GM19023 (cell line): Measurements from ENCODE around the gene INO80.

Source experiments
- ATAC-seq: cut with Tn5 transposase; IDR thresholded peaks from one replicate; pipeline ENCODE4 v1.9.1; 2021; ENCODE audit warnings: mild to moderate bottlenecking, moderate library complexity; ENCODE audit not compliant: unreplicated experiment

The INO80 gene

DNA sequence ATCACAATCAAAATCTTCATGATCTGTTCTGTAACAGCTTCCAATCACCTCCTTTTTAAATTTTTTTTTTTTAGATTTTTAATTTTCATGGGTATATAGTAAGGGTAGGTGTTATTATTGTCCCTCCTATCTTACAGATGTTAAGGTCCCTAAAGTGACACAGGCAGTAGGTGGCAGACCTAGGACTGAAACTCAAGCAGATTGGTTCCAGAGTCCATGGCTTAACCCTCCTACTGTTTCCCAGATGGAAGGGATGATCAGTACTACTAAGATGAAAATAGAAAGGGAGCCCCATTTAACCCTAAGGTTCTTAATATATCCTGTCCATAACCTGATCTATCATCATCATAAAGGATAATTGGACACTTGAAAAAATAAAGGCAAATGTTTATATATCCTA lies 105.7 kb downstream of the INO80 start:
- no peak for ATAC-seq

- ATAC-seq: no peak
These were observed 109.6 kb downstream of the INO80 start for GRCh38 chr15:41006479-41006878.

DNA sequence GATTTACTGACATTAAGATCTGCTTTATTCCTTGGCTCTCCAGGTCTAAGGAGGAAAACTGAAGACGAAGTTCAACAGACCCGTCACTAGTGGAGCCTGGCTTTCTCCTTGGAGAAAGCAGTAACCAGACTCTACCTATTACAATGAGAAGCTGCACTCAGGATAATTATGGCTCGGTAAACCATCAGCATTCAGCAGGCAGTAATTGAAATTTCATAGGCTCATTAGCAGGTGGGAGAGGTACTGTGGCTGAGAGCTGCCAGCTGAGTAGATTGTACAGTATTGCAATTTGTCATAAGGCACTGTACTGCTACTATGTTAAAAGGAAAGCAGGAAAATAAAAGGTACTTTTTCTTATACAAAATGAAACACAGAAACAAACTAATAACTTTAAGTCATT lies 111.6 kb downstream of the INO80 start:
- no peak for ATAC-seq

DNA sequence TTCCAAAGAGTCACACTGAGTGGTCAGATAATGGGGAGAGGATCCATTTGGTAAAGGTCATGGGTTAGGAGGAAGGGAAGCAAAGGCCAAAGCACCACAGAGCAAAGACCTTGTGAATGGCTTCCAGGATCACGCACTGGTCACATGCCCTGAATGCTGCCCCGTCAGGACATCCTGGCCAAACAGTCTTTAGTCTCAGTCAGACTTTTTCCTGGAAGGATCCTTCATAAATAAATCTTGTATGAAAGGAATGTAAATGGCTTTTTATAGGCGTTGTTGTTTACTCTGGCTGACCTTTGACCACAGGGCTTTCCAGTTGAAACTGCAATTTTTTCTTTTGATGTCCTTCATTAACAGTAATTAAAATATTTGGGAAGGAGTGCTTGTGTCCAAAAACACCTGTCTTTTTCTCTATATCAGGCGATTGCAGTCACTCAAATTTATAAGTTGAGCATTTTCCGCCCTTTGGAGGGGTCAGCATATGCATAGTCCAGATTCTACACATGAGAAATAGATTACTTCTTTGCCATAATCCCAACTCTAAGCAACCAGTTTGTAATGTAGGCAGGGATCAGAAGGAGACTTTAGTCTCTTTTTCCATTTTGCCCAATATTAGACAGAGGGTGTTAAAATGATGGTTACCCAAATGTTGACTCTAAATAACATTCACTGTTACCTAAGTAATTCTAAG lies 114.4 kb downstream of the INO80 start:
- no peak for ATAC-seq

DNA sequence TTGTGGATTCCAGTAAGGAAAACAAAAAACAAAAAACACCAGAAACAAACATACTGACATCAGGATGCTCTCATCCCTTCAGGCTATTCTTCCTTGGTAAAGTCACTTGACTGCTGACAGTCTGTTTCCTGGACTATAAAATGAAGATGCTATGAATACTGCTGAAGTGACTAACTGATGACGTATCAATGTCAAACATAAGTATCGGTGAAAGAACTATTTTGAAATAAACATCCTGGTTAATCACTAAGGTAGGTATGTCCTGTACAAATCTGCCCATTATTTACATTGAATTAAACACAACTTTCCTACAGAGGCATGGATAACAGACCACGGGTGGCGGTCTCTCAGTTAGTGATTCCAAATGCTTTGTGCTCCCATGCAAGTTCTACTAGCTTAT lies 116.9 kb downstream of the INO80 start:
- no peak for ATAC-seq

- no peak for ATAC-seq
These were observed 120.4 kb downstream of the INO80 start for GRCh38 chr15:40995656-40996055.

DNA sequence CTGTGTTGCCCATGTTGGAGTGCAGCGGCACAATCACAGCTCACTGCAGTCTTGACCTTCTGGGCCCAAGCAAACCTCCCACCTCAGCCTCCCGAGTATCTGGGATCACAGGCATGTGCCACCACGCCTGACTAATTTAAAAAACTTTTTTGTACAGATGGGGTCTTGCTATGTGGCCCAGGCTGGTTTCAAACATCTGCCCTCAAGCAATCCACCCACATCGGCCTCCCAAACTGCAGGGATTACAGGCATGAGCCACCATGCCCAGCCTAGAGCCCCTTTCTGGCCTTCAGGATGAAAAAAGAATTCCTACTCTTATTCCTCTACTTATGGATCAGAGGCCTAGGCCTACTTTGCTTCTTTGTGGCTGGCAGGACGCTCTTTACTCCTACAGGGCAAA lies 123.3 kb downstream of the INO80 start:
- ATAC-seq: no peak

DNA sequence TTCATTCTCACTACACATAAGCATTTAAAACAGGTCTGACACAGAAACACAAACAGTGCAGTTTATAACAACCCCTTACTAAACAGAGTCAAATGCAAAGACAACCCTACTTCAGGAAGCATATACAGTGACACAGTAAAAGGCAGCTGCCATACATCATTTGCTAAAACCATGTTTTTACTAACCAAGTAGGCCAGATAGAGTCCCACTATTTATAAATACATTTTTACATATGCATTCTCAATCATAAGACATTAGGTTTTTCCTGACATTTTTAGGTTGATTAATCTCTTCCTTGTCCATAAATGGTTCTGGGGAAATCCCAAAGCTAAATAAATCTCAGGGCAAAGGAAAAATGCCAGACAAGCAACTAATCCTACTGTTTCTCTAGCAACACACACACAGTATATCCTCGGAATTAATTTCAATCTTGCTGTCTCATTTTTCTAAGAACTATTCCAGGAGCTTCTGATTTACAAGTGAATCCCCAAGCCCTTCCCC lies 123.8 kb downstream of the INO80 start:
- no peak for ATAC-seq

DNA sequence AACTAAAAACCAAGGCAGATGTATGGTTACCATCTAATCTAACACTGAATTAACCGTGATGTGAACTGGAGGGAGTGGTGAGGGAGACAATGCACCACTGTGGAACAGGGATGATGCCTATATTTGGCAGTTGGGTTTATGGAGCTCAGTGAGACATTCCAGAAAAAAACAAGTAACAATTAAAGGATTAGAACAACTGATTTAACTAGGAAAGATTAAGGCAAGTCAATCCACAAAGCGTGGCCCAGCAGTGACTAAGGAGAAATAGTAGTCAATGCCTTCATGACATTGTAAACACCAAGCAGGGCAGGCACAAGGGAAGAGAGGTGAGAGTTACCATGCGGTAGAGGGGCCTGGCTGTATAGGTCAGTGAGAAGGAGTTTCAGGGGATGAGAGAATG lies 124.7 kb downstream of the INO80 start:
- no peak for ATAC-seq

GRCh38 chr15:40990789-40991188 lies 125.3 kb downstream of the INO80 start:
- no peak for ATAC-seq

DNA sequence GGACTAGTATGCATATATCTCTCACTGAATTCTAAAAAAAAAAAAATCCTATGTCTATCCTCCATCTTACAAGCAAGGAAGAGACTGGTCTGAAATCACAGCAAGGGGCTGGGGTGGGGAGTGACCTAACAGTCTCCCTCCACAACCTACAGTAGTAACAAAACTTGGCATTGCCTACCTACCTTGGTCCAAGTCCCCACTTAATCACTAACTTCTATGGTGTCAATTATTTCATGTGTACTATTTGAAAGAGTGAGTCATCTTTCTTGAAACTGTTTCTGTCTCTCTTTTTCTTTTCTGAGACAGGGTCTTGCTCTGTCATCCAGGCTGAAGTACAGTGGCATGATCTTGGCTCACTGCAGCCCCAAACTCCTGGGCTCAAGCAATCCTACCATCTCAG lies 126.0 kb downstream of the INO80 start:
- no peak for ATAC-seq

DNA sequence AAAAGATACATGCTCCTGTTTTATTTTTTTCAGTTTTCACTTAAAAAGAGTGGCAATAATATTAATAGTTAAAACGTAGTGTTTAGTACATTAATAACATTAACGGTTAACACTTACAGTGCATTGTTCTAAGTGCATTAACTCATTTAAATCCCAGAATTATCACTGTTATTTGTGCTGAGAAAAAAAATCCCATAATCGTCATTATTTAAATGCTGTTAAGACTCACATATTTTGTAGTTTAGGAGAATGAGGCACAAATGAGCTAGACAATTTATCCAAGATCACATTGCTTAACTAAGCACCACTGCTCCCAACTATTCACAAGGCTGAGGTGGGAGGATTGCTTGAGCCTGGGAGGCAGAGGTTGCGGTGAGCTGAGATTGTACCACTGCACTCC lies 127.9 kb downstream of the INO80 start:
- no peak for ATAC-seq

GRCh38 chr15:40986820-40987219 lies 129.3 kb downstream of the INO80 start:
- ATAC-seq: no peak

DNA sequence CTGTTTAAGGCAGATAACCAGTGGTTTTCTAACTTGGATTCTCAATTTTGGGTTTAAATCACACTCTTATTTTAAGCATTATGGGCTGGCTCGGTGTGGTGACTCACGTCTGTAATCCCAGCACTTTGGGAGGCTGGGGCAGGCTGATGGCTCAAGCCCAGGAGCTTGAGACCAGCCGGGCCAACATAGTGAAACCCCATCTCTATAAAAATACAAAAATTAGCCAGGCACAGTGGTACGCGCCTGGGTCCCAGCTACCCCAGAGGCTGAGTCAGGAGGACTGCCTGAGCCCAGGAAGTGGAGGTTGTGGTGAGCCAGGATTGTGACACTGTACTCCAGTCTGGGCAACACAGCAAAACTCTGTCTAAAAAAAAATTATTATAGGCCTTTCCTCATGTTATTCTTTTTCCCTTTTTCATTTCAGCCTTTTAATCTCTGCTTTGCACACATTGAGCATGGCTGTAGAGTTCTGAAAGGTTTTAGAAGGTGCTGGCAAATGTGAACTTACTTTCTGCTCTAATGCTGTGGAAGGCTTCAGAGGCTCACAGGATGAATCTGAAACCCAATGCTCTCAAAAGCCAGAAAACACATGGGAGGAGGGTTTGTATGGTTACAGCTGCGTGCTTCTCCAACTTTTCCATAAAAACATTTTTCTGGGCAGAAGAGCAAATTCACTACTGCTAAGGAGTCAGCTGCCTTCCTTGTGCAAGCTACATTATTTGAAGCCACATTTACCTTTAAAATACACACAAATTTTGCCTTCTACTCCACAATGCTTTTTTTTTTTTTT lies 130.3 kb downstream of the INO80 start:
- ATAC-seq: no peak

DNA sequence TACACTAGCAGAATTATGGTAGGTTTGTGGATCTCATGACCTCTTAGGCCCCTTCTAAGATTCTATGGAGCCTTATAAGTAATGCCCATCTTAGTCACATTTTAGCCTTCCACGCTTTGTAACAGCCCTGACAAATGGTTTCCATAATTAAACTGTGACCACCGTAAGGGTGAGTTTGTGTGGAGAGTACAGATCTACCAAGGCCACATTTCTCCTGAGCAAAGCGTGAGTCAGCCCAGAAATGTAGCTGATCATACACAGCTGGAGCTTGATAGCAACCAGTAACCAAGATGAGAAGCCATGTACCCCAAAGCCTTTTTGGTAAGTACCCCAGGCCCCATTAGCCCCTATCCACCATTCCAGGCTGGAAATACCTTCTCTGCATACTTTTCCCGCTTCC lies 131.1 kb downstream of the INO80 start:
- ATAC-seq: no peak

DNA sequence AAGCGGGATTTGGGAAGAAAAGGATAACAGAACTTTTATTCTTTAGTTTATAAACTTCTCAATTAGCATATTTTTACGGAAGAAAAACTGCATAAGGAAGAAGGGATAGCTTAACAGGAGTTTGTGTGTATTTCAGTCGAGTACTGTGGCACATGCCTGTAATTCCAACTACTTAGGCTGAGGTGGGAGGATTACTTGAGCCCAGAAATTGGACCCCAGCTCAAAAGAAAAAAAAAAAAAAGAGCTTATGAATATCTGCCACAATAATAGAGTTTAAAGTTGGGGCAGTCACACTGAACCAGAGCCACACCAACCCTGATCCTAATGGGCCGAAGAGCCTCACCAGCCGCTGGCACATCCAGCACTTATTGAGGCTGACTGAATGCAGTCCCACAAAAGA lies 131.7 kb downstream of the INO80 start:
- no peak for ATAC-seq

DNA sequence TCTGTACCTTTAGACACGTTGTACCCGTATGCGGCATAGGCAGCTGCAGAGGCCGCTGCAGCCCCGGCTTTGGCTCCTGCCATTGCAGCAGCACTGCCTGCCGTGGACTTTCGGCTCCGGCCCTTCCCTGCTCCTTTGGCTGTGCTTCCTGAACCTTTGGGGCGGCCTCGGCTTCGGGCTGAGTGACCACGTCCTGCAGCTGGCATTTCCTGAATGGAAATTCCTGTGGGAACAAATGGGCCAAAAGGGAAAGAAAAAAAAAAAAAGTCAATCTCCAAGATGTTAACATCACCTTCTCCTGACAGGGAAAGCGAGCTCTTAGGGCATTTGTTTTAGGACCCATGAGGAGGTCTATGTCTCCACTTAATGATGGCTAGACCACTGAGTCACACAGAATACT lies 133.2 kb downstream of the INO80 start:
- no peak for ATAC-seq

- ATAC-seq: no peak
These were observed 134.9 kb downstream of the INO80 start for GRCh38 chr15:40981186-40981585.

DNA sequence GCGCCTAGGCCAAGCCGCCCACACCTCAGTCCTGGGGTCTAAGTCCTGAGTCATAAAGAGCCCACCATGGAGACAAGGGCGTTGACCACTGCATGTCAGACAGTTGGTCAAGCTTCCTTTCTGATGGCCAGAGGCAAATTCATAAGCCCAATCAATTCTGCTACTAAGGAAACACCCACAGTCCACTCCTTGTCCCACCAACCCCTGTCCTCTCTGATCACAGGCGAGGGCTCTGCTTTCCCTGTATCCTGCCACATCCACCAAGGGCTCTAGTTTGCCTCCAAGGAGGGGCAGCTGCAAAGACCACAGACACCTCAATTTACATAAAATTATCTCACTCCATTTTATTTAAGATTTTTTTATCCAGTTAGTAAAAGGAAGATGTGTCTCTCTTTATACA lies 137.5 kb downstream of the INO80 start:
- no peak for ATAC-seq

DNA sequence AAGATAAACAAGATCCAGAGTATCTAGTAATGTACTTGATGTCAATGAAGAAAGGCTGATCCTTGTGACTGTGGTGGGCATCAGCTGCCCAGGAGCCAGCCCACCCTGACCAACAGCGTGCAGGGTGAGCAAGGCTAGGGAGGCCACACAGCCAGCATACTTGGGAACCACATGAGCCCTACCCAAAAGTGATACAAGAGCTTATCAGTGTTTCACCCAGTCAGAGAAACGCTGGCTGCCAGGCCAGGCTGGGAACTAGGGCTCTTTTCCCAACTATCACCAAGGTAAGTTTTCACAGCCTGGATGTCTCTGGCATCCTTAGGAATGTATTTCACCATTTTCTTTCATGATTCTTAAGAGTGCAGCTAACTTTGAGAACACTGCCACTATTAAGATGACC lies 137.9 kb downstream of the INO80 start:
- ATAC-seq: no peak

DNA sequence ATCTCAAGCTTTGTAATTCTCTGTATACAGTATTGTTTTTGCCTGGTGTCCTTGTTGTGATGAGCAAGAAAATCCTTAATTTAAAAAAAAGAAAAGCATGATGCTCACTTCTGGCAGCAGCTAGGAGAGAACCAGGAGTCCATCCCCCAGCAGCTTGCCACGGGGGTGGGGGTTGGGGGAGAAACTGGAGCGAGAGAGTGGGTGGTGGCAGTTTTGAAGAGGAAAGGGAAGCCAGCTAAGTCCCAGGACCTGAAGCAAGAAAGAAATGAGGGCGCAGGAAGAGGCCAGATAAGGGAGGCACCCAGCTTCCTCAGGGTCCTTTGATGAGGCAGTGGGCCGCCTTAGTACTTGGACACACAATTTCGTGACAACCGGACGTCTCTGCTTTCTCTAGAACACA lies 139.3 kb downstream of the INO80 start:
- ATAC-seq: no peak

DNA sequence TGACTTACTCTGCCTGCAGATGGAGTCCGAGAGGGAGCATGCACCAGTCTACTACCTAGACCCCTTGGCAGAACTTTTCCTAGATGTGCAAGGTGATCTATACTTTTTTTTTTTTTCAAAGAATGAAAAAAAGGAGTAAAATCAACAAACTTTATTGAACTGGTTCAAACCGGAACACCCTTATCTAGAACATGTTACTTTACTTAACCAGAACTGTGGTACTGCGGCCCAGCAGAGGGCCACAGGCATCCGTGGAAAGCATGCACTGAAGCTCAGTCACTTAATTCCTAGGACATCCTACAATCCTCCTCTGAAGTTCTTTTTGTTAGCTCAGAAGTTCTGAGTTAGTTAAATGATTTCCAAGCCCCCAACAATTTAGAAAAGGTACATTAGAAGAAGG lies 141.2 kb downstream of the INO80 start:
- no peak for ATAC-seq
